Left renal cortex interstitium (tissue), 4 donors: ENCODE measurements around the gene SNX9. TPM values are rescaled to one million over a fixed set of nuclear protein-coding genes. Genes with fewer than 3 reads are reported as not detected.
"Not testable (repeated sequence)": the region's sequence is repeated elsewhere in the genome, so short reads cannot be mapped to it uniquely, and the experiment has no call there.

Experiments
- DNase-seq, 4 donors: peaks; one replicate each; pipeline ENCODE4 v3.0.0-alpha.2; 2013; ENCODE audit warnings: low read depth in 4 of 4, low spot score in 2 of 4, missing footprints in 1 of 4
- polyA plus RNA-seq, 4 donors: library from polyadenylated mRNA; unstranded; fragments of 120-200 nt; gene quantifications; one replicate each; pipeline ENCODE4 v1.2.1, GENCODE V29; 2013; ENCODE audit not compliant: insufficient read length in 4 of 4

Gene SNX9
- polyA plus RNA-seq, 4 donors: 40.3 to 45.3 (median 42.4) TPM

DNA sequence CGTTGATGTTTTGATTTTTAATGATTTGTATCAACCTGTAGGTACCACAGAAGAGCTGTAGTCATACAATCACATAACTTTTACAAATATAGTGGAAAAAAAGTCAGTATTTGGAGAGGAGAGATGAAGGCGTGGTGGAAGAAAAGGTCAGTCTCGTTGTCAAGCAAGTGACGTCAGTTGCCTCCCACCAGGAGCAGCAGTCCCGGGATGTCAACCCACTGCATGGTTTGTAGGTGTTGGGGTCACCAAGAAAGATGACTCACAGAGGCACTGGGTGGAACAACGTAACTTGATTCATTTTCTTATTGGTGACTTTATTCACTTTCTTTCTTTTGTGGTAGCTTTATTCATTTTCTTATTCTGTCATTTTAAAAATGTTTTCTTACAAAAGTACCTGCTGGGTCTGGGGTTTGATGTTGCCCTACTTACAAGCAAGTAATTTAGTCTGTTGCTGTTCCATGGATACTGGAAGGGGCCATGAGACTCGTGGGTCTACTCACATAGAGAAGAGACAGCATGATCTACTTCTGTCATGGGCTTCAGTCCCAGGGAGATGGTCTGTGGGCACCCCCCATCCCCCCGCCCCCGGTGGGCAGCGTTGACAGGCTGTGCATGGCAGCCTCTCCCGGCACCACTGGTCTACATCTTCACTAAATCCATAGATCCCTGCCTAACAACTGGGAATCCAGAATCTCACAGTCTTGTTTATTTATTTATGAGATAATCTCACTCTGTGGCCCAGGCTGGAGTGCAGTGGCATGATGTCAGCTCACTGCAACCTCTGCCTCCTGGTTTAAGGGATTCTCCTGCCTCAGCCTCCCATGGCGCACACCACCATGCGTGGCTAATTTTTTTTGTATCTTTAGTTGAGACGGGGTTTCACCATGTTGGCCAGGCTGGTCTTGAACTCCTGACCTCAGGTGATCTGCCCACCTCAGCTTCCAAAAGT is 122.2 kb downstream of the SNX9 start:
- no peak for DNase-seq

DNA sequence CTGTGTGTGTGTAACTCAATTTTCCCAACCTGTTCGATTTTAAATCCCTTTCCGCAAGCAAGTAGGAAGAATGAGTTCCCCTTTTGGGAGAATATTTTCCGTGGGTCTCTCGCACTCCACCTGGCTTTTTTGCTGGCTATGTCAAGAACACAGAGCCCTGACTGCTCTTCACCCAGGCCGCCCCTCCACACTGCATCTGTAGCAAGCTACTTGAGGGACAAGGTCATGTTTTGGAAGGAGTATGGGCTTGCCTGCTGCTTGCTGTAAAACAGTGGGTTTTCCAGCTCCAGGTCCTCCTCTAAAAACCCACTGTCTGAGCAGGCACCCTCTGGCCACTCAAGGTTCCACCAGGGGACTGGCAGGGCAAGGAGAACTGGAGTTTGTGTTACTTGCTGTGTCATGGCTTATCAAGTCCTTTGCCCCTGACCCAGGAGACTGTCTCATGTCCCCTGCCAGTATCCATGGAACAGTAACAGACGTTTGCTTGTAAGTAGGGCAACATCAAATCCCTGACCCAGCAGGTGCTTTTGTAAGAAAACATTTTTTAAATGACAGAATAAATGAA is 123.1 kb downstream of the SNX9 start:
- DNase-seq: no peak

DNA sequence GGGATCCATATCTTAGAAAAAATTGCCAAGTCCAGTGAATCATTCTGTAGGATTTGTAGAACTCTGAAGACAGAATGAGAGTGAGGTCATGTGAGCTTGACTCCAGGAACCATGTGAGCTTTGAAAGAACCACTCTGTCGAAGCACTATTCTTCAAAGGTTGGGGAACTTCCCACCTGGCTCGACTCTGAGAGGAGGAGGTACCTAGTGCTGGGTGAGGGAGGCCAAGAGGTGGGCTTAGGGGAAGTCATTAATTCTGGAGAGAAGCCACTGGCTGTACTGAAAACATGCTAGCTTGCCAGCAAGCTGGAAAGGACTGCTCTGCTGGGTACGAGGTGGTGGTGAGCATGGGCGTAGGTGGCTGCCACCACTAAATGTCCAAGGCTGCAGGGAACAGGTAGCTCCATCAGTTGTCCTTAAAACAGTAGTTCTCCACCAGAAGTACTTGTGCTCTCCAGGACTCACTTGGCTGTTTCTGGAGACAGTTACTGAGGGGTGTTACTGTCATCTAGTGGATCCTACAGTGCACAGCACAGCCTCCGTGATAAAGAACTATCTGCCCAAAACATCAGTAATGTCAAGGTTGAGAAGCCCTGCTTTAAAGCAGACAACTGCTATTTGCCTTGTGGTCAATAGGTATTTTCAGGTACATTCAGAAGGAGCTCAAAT is 124.0 kb downstream of the SNX9 start:
- DNase-seq: no peak

DNA sequence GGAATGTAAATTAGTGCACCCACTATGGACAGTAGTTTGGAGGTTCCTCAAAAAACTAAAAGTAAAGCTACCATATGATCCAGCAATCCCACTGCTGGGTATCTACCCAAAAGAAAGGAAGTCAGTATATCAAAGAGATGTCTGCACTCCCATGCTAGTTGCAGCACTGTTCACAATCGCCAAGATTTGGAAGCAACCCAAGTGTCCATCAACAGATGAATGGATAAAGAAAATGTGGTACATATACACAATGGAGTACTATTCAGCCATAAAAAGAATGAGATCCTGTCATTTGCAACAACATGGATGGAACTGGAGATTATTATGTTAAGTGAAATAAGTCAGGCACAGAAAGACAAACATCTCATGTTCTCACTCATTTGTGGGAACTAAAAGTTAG is 127.9 kb downstream of the SNX9 start:
- not testable (repeated sequence) for DNase-seq

DNA sequence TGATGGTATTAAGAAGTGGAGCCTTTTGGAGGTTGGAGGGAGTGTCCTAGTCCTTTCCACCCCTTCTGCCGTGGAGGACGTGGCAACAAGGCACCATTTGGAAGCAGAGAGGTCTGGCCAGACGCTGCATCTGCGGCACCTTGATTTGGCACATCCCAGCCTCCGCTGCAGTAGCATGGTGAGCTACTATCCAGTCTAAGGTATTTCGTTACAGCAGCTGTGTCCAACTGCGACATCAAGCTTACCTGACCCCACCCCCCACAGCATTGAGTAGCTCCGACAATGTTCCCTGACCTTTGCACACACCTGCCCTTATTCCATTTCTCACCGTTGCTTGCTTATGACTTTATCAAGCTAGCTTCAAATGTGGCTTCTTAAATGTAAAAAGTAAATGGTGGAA is 128.8 kb downstream of the SNX9 start:
- DNase-seq: no peak

DNA sequence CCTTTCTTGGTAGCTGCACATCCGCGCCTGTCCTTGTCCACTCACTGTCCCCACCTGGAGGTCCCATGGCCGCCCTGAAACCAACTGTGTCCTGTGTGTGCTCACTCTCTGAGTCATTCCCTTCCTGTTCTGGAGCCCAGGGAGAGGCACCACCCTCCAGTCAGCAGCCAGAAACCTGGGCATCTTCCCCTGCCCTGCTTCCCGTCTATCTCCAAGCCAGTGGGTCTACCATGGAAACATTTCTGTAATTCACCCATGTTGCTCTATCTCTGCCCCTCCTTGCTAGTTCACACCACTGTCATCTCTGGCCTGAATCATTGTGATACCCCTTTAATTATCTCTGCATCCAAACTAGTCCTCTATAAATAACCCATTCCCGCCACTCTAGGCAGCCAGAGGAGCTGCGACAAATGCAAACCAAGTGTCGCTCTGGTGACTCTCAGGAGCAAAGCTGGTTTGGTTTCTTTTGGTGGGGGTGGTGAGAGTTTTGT is 129.9 kb downstream of the SNX9 start:
- no peak for DNase-seq

DNA sequence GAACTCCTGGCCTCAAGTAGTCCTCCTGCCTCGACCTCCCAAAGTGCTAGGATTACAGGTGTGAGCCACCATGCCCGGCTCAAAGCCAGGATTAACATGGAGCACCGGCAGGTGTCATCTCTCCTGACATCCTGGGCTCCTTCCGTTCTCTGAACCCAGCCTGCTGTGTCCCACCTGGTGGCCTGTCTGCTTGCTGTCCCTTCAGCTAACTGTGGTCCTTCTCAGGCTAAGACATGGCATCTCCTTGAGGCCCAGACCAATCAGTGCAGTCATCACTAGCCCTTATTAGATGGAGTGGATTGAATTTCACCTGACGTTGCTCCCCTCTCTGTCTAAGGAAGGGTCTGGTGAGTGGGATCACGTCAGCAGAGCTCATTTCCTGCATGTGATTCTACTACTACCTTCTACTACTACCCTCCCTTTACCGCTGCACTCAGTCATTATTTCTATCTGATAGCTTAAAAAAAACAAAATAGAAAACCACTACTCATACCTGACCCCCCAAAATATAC is 130.6 kb downstream of the SNX9 start:
- no peak for DNase-seq

DNA sequence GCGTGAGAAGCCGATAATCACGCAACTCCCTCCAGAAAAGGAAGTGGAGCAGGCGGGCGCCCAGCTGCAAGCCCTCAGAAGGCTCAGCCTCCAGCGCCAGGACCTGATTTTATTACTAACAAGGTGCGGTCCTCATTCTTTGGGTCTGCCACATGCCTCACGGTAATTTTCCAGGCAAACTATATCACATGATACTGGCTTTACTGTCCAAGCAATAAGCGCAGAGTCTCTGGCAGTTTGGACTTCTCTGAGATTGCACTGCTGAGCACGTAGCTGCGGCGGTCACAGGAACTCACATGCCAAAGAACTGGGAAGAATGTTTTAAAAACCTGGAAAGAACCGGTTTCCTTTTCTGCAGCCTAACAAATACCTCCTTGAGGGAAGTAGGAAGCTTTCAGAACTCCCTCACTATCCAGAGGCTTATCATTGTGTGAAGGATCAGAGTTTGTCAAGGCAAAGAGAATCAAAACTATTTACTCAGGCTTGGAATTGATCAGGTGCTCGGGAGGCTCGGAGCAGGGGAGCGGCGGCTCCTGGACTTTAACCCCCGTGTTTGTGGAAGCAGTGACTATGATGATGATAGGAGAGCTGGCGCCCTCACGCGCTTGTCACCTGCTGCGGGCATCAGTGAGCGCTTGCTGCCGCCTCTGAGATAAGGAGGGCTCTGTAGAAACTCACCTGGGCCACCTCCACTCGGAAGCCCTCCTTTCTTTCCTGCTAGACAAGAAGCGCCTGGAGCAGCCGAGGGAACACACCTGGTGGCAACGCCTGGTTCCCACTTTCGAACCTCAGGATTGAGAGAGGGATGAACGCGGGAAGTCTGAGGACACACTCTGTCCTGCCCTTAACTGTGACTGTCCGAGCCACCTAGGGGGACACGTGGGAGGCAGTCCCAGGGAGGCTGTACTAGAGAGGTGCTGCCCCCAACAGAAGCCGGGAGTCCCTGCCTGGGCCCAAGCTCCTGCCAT is 131.4 kb downstream of the SNX9 start:
- DNase-seq: peak in 1 of 4 donors; percentile 37

DNA sequence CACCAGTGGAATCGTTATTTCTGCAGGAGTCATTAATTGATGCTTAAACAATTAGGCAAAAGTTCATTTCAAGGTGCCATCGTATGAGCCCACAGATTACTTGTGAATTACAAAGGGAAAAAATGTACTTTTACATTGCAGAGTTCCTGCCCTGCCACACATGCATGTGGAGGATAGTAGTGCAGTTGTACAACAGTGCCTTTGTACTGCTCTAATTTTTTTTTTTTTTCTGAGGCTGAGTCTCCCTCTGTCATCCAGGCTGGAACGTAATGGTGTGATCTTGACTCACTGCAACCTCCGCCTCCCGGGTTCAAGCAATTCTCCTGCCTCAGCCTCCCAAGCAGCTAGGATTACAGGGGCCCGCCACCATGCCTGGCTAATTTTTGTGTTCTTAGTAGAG is 132.6 kb downstream of the SNX9 start:
- no peak for DNase-seq

DNA sequence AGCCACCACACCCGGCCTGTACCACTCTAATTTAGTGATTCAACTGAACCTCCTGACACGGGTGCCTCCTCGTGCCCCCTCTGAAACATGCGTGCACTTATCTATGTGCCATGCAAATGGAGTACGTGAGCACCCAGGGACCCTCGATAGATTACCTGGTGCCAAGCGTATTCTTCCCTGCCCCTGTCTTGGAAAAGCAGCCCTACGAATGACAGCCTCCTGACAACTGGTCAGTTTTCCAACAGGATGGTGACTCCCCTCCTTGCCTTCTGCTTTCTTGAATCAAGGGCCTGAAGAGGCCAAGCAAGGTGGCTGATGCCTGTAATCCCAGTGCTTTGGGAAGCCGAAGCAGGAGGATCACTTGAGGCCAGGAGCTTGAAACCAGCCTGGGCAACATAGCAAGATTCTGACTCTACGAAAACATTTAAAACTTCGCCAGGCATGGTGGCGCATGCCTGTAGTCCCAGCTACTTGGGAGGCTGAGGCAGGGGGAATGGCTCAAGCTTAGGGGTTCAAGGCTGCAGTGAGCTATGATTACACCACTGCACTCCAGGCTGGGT is 133.2 kb downstream of the SNX9 start:
- no peak for DNase-seq

DNA sequence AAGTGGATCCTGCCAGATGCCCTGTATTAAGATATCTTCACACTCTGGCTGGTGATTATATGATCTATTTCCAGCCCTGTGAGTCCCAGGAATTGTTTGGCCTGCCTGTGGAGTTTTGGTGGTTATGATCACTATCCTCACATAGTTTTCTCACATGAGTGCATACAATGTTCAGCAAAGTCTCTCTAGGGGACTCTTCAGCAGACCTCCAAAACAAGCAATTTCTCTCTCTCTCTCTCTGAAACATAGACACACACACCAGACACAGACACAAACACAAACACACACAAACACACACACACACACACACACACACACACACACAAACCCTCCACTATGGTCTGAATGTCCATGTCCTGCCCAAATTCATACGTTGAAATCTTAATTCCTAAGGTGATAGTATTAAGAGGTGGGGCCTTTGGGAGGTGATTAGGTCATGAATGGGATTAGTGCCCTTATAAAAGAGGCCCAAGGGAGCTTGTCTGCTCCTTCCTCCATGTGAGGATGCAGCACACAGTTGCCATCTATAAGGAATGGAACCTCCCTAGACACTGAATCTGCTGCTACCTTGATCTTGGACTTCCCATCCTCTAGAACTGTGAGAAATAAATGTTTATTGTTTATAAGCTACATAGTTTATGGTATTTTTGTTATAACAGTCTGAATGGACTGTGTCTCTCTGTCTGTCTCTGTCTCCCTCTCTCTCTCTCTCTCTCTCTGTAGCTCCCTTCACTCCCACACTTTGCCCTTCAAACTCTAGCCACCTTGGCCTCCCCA is 136.6 kb downstream of the SNX9 start:
- DNase-seq: no peak

DNA sequence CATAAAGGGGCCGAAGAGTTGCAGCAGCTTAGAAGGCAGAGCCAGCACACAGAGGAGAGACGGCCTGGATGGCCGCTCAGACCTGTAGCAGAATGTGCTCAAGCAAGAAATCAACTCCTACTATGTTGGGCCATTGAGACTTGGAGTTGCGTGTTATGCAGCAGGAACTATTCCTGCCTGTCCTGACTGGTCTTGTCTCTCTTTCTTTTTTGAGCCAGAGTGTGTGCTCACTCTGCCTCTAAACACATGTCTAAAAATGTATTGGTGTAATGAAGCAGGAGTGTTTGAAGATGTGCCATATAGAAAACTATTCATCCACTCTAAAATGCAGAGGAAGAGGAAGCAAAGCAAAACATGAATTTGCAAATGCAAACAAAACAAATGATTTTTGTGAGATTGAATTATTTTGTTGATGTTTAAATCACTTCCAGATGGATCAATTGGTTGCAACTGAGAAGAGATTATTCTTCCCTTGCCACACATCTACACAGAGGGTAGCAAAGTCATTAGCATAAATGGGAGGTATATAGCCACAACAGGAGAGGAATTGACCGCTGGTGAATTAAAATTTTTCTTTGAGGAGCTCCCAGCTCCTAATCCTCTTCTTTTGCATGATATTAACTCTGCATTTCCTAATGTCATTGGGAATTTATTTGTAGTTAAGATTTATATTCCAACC is 138.2 kb downstream of the SNX9 start:
- DNase-seq: no peak

DNA sequence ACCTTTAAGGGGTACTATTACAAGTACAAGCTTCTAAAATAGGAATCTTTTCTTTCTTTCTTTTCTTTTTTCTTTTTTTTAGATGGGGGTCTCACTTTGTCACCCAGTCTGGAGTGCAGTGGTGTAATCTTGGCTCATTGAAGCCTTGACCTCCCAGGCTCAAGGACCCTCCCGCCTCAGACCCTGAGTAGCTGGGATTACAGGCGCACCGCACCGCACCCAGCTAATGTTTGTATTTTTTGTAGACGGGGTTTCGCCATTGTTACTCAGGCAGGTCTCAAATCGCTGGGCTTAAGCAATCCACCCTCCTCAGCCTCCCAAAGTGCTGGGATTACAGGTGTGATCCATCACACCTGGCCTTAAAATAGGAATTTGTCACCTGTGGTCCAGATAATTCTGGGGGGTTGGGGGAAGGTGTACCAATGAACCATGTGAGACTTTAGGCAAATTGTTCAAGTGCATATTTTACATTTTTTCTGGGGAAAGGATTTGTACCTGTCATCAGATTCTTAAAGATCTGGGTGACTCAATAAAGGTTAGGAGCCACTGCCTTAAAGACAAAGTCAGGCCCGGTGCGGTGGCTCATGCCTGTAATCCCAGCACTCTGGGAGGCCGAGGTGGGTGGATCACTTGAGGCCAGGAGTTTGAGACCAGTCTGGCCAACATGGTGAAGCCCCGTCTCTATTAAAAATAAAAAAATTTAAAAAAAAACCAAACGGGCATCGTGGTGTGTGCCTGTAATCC is 139.0 kb downstream of the SNX9 start:
- DNase-seq: no peak

DNA sequence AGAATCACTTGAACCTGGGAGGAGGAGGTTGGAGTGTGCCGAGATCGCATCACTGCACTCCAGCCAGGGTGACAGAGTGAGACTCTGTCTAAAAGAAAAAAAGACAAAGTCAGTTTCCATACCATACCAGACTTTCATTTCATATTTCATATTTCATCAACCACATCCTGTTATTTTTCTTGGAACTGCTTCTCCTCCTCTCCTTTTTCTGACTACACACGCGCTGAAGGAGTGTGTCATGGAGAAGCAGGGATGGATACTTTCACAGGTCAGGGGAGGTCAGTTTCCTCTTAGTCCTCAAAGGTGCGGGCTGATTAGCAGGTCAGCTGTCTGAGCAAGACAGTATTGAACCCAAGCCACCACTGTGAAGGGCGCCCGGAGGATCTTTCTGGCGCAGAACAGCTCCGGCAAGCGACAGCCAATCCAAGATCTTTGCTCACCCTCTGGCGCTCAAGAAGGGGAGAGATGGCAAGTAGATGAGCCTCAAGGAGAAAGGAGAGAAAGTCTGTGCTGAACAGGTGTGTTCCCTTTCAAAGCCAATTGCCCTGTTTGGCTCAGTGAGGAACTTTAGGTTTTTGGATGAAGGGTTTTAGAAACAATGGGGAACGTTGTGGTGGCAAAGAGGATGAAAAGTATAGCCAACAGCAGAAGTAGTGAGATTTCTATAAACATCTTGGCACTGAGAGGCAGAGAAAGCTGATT is 139.7 kb downstream of the SNX9 start:
- no peak for DNase-seq

DNA sequence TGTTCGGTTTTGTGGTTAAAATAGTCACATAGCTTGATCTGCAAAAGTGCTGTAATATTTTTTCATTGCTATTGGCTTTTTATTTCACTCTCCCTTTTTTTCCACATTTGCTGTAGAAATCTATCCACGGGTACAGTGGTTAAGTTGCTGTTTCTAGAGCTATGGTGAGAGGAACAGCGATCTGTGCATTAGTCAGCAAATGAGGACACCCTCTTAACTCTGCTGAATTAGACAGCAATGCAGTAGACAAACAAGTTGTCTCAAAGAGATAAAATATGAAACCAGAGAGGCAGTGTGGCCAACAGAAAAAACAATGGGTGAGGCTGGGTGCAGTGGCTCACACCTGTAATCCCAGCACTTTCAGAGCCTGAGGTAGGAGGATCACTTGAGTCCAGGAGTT is 141.1 kb downstream of the SNX9 start:
- DNase-seq: no peak

DNA sequence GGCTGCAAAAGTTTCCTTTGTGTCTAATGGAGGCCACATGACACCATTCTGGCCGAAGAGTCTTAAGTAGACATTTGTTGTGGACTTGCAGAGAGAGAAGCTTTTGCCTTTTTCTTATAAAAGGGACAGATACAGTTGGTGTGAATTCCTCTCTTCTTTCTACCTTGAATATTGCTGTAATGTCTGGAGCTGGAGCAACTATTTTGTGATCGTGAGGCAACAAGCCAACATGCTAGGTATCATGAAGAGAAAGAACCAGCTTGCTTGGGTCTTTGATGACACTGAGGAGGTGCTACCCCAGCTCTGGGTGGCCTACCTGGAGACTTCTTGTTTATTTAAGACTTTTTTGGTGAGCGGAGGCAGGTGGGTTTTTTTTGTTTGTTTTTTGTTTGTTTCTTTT is 142.3 kb downstream of the SNX9 start:
- DNase-seq: no peak

DNA sequence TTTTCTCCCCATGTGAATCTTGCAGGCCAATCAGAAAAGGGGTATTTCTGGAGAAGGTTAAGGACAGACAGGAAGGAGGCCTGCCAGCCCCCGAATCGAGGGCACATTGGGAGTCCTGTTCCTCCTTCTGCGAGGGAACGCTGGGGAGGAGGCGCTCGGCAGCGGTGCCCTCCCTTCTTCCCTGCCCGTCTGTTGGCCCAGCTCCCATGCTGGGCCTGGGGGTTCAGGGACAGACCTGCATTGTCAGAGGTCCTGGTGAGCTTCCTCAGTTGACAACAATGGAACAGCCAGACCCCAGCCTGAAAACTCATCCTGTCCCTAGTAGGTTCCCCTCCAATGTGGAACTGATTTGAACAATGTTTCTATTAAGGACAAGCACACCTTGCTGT is 143.5 kb downstream of the SNX9 start:
- no peak for DNase-seq
